Mononuclear cell (primary cell): ENCODE data around the gene MPDZ. TPM values are rescaled to one million over a fixed set of nuclear protein-coding genes. Genes with fewer than 3 reads are reported as not detected.
"Not testable (repeated sequence)": the region's sequence is repeated elsewhere in the genome, so short reads cannot be mapped to it uniquely, and the experiment has no call there.

Experiments
- H3K27me3 ChIP-seq: 2 replicates; pipeline ENCODE4 v1.6.0; 2011; ENCODE audit warnings: low read length, control low read depth; ENCODE audit not compliant: insufficient read depth
- H3K4me1 ChIP-seq: 2 replicates; pipeline ENCODE4 v1.5.1; 2011; ENCODE audit warnings: mild to moderate bottlenecking, low read length, control low read depth; ENCODE audit not compliant: insufficient read depth
- H3K4me3 ChIP-seq: 2 replicates; pipeline ENCODE4 v1.5.1; 2011; ENCODE audit warnings: mild to moderate bottlenecking, low read length, moderate library complexity
- H3K9me3 ChIP-seq: 2 replicates; pipeline ENCODE4 v1.5.1; 2011; ENCODE audit warnings: low read depth, mild to moderate bottlenecking, control low read depth, low read length
- total RNA-seq: library from RNA; depleted of rRNA; stranded (reverse); fragments of >200 nt; gene quantifications from one replicate; pipeline ENCODE4 v1.2.3, GENCODE V29; 2012

Gene MPDZ
- total RNA-seq, 1 donor: 1.3 TPM

GRCh38 chr9:13224366-13224765 lies 55.1 kb downstream of the MPDZ start:
- Histone ChIP-seq H3K27me3 (no peaks in the 10 kb centered on the region), H3K9me3 (no peaks in the 10 kb centered on the region), H3K4me3 (no peak overlapping the region), H3K4me1 (no peaks in the 10 kb centered on the region)

- not testable (repeated sequence) for H3K9me3 ChIP-seq, H3K4me3 ChIP-seq, H3K4me1 ChIP-seq, H3K27me3 ChIP-seq
Observed at GRCh38 chr9:13222733-13223132, 56.8 kb downstream of the MPDZ start.

GRCh38 chr9:13221741-13222140 lies 57.8 kb downstream of the MPDZ start:
- H3K9me3 ChIP-seq: no peaks in the 10 kb centered on the region
- H3K27me3 ChIP-seq: no peaks in the 10 kb centered on the region
- no peak overlapping the region for H3K4me3 ChIP-seq
- H3K4me1 ChIP-seq: no peaks in the 10 kb centered on the region

GRCh38 chr9:13220837-13221236 lies 58.7 kb downstream of the MPDZ start:
- H3K4me1 ChIP-seq: no peaks in the 10 kb centered on the region
- H3K27me3 ChIP-seq: no peaks in the 10 kb centered on the region
- H3K4me3 ChIP-seq: no peak overlapping the region
- no peaks in the 10 kb centered on the region for H3K9me3 ChIP-seq

- Histone ChIP-seq H3K27me3 (no peaks in the 10 kb centered on the region), H3K4me3 (no peak overlapping the region), H3K4me1 (no peaks in the 10 kb centered on the region), H3K9me3 (no peaks in the 10 kb centered on the region)
Observed at GRCh38 chr9:13215791-13216554, 63.5 kb downstream of the MPDZ start.

GRCh38 chr9:13213998-13214397 lies 65.5 kb downstream of the MPDZ start:
- no peak overlapping the region for H3K4me3 ChIP-seq
- no peaks in the 10 kb centered on the region for H3K27me3 ChIP-seq
- H3K9me3 ChIP-seq: no peaks in the 10 kb centered on the region
- H3K4me1 ChIP-seq: no peaks in the 10 kb centered on the region

- no peak overlapping the region for H3K4me3 ChIP-seq
- H3K9me3 ChIP-seq: no peaks in the 10 kb centered on the region
- H3K27me3 ChIP-seq: no peaks in the 10 kb centered on the region
- H3K4me1 ChIP-seq: no peaks in the 10 kb centered on the region
Observed at GRCh38 chr9:13213337-13213736, 66.2 kb downstream of the MPDZ start.

- no peaks in the 10 kb centered on the region for H3K27me3 ChIP-seq
- no peaks in the 10 kb centered on the region for H3K4me1 ChIP-seq
- H3K4me3 ChIP-seq: no peak overlapping the region
- no peaks in the 10 kb centered on the region for H3K9me3 ChIP-seq
Observed at GRCh38 chr9:13210306-13210705, 69.2 kb downstream of the MPDZ start.

- H3K9me3 ChIP-seq: no peaks in the 10 kb centered on the region
- no peaks in the 10 kb centered on the region for H3K4me1 ChIP-seq
- no peak overlapping the region for H3K4me3 ChIP-seq
- no peaks in the 10 kb centered on the region for H3K27me3 ChIP-seq
Observed at GRCh38 chr9:13209498-13209897, 70.0 kb downstream of the MPDZ start.

- Histone ChIP-seq H3K9me3 (no peaks in the 10 kb centered on the region), H3K4me1 (no peaks in the 10 kb centered on the region), H3K27me3 (no peaks in the 10 kb centered on the region), H3K4me3 (no peak overlapping the region)
Observed at GRCh38 chr9:13205824-13206223, 73.7 kb downstream of the MPDZ start.

GRCh38 chr9:13190040-13190439 lies 89.5 kb downstream of the MPDZ start:
- Histone ChIP-seq H3K9me3 (no peaks in the 10 kb centered on the region), H3K4me3 (no peak overlapping the region), H3K27me3 (no peaks in the 10 kb centered on the region), H3K4me1 (no peaks in the 10 kb centered on the region)

- no peak overlapping the region for H3K4me3 ChIP-seq
- H3K9me3 ChIP-seq: no peaks in the 10 kb centered on the region
- no peaks in the 10 kb centered on the region for H3K4me1 ChIP-seq
- H3K27me3 ChIP-seq: no peaks in the 10 kb centered on the region
Observed at GRCh38 chr9:13189362-13189761, 90.1 kb downstream of the MPDZ start.

GRCh38 chr9:13186774-13187173 lies 92.7 kb downstream of the MPDZ start:
- Histone ChIP-seq H3K4me3 (no peak overlapping the region), H3K4me1 (no peaks in the 10 kb centered on the region), H3K27me3 (no peaks in the 10 kb centered on the region), H3K9me3 (no peaks in the 10 kb centered on the region)

GRCh38 chr9:13186091-13186490 lies 93.4 kb downstream of the MPDZ start:
- H3K4me1 ChIP-seq: no peaks in the 10 kb centered on the region
- no peaks in the 10 kb centered on the region for H3K27me3 ChIP-seq
- H3K9me3 ChIP-seq: no peaks in the 10 kb centered on the region
- no peak overlapping the region for H3K4me3 ChIP-seq

- no peaks in the 10 kb centered on the region for H3K4me1 ChIP-seq
- no peaks in the 10 kb centered on the region for H3K27me3 ChIP-seq
- H3K9me3 ChIP-seq: no peaks in the 10 kb centered on the region
- no peak overlapping the region for H3K4me3 ChIP-seq
Observed at GRCh38 chr9:13181652-13182051, 97.8 kb downstream of the MPDZ start.

- H3K4me3 ChIP-seq: no peak overlapping the region
- no peaks in the 10 kb centered on the region for H3K9me3 ChIP-seq
- no peaks in the 10 kb centered on the region for H3K27me3 ChIP-seq
- no peaks in the 10 kb centered on the region for H3K4me1 ChIP-seq
Observed at GRCh38 chr9:13179257-13179656, 100.2 kb downstream of the MPDZ start.
